Inflammatory macrophage (primary cell): Measurements from ENCODE around the gene EML1.

ENCODE experiments used
- DNase-seq, 2 donors: peaks; one replicate each; pipeline ENCODE4 v3.0.0-alpha.2; 2020 to 2022

The EML1 gene

GRCh38 chr14:99971087-99971940 is 178.1 kb downstream of the EML1 start:
- peak; percentile 62 to 80 for DNase-seq

DNA sequence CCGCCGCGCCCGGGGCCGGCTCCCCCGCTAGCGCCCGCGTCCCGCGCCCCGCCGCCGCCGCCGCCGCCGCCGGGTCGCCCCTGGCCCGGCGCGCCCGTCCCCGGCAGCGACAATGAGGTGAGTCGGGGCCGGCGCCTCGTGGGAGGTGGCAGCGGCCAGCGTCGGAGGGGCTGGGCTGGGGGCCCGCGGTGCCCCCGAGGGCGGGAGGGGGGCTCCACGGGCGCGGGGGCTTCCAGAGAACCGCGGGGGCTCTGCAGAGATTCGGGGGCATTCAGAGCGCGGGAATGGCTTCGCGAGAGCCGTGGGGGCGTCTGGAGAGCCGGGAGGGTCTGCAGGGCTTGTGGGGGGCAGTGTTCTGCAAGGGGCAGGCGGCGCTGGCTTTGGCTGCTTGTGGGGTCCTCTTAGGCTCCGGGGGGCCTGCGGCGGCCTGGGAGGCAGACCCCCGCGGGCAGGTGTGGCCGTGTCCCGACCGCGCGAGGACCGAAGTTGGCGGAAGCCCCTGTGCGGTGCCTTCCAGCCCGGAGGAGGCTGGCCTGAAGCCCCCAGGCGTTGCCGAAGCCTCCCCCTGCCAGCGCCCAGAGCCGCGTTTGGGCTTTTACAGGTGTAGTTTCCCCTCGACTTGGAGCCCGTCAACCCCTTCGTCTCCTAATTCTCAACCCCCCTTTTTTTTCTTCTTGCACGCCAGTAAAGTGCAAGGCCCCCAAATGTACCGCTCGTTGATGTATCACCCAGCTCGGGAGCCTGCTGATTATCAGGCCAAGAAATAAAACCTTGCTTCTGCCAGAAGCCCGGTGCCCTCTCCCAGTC is 178.9 kb downstream of the EML1 start:
- no peak for DNase-seq

DNA sequence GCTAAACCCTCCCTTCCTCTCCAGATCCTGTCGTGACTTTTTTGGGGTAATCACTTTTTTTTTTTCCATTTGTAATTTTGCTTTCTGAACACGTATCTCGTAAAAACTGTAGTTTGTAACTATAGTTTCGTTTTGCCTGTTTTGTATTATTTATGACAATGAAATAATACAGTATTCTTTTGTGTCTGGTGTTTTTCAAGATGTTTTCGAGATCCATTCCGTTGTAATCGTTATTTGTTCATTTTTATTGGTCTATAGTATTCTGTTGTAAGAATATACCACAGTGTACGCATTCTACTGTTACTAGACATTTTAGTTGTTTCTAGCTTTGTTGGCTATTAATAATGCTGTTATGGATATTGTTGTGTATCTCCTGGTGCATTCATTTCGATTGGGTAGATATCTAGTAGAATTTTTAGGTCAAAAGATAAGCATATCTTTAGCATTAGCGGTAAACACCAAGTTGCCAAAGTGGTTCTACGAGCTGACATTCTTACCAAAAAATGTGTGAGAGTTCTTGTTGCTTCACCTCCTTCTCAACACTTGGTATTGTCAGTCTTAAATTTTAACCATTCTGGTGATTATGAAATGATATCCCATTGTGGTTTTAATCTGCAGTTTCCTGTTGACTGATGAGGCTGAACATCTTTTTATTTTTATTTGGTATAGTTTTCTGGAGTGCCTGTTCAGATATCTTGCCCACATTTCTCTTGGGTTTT is 179.7 kb downstream of the EML1 start:
- peak in 1 of 2 donors; percentile 9 for DNase-seq

- no peak for DNase-seq
Measured at GRCh38 chr14:99975190-99975589, 182.0 kb downstream of the EML1 start.

- no peak for DNase-seq
Measured at GRCh38 chr14:99976021-99976420, 182.8 kb downstream of the EML1 start.

GRCh38 chr14:99976681-99977080 is 183.5 kb downstream of the EML1 start:
- no peak for DNase-seq

DNA sequence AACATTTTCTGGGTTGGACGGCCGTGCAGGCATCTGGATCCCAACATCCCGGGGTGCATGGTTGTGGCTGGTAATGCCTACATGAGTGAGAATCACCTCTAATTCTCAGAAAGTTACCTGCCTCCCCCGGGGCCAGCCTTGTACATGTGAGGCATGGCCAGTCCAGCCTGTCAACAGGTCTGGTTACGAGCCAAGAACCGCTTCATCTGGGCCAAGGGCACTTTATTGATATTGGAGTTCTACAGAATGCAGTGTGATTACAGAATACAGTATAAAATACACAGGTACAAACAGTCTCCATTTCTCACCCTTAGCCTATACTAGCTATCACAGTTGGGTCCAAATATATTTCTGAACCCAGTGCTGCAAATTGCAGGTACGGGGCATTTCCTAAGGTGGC is 187.1 kb downstream of the EML1 start:
- DNase-seq, result no peak

DNA sequence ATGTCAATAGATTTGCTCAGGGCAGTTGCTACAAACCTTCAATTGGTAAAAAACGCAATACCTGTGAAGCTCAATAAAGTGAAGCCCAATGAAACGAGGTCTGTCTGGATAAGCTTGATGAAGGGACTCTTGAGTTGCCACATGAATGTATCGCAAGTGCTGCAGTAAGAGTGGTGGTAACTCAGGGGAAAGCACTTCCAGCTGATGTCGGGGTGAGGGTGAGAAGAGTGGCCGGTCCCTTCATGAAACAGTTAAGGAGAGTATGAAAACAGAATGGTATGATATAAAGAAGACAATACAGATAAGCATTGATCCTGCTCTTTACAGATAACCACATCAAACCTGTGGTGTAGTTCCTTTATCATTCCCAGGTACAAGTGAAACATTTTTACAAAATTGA is 188.6 kb downstream of the EML1 start:
- no peak for DNase-seq

GRCh38 chr14:99982537-99983250 is 189.5 kb downstream of the EML1 start:
- peak; percentile 62 to 71 for DNase-seq

- no peak for DNase-seq
Measured at GRCh38 chr14:99983251-99984015, 190.2 kb downstream of the EML1 start.

GRCh38 chr14:99984036-99984435 is 190.8 kb downstream of the EML1 start:
- DNase-seq, result no peak

- no peak for DNase-seq
Measured at GRCh38 chr14:99986396-99986795, 193.2 kb downstream of the EML1 start.

GRCh38 chr14:99989032-99989431 is 195.8 kb downstream of the EML1 start:
- no peak for DNase-seq

GRCh38 chr14:99990268-99991170 is 197.3 kb downstream of the EML1 start:
- DNase-seq, result no peak

GRCh38 chr14:99991331-99991730 is 198.1 kb downstream of the EML1 start:
- DNase-seq, result no peak
